Cardiac fibroblast (primary cell): ENCODE measurements around the gene RERE.
A peak's percentile ranks its signal among the peaks of the same experiment; 100 is the strongest.

ENCODE experiments used
- DNase-seq, 2 donors: peaks; one replicate each; pipeline versions ENCODE4 v3.0.0 to v3.0.0-alpha.2; 2010; ENCODE audit warnings: low read depth in 2 of 2
- H3K4me3 ChIP-seq, 2 donors: replicated peaks in 1 of 2; 1 replicate in 1 of 2; 2 replicates in 1 of 2; pipeline ENCODE4 v1.5.1; 2011; ENCODE audit warnings: low read depth in 2 of 2, low read length in 2 of 2, mild to moderate bottlenecking in 2 of 2, moderate library complexity in 1 of 2
- TF ChIP-seq, protein P1 (sequence below): IDR thresholded peaks from one replicate; pipeline ENCODE4 v1.5.1; 2011; ENCODE audit warnings: low read depth, mild to moderate bottlenecking, low read length, inconsistent platforms

Gene RERE

DNA sequence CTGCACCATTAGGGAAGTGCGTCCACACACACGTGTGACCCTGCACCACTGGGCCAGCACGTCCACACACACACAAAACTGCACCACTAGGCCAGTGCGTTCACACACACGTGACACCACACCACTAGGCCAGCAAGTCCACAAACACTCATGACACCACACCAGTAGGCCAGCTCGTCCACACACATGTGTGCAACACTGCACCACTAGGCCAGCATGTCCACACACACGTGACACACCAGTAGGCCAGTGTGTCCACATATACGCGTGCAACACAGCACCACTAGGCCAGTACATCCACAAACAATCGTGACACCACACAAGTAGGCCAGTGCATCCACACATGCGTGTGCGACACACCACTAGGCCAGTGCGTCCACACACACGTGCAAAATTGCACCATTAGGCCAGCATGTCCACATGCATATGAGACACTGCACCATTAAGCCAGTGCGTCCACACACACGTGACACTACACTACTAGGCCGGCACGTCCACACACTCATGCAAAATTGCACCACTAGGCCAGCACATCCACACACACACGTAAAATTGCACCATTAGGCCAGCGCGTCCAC lies 264.5 kb downstream of the RERE start:
- TF ChIP-seq, protein P1, sequence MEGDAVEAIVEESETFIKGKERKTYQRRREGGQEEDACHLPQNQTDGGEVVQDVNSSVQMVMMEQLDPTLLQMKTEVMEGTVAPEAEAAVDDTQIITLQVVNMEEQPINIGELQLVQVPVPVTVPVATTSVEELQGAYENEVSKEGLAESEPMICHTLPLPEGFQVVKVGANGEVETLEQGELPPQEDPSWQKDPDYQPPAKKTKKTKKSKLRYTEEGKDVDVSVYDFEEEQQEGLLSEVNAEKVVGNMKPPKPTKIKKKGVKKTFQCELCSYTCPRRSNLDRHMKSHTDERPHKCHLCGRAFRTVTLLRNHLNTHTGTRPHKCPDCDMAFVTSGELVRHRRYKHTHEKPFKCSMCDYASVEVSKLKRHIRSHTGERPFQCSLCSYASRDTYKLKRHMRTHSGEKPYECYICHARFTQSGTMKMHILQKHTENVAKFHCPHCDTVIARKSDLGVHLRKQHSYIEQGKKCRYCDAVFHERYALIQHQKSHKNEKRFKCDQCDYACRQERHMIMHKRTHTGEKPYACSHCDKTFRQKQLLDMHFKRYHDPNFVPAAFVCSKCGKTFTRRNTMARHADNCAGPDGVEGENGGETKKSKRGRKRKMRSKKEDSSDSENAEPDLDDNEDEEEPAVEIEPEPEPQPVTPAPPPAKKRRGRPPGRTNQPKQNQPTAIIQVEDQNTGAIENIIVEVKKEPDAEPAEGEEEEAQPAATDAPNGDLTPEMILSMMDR = no peak
- no peak overlapping the region for H3K4me3 ChIP-seq
- DNase-seq = no peak

DNA sequence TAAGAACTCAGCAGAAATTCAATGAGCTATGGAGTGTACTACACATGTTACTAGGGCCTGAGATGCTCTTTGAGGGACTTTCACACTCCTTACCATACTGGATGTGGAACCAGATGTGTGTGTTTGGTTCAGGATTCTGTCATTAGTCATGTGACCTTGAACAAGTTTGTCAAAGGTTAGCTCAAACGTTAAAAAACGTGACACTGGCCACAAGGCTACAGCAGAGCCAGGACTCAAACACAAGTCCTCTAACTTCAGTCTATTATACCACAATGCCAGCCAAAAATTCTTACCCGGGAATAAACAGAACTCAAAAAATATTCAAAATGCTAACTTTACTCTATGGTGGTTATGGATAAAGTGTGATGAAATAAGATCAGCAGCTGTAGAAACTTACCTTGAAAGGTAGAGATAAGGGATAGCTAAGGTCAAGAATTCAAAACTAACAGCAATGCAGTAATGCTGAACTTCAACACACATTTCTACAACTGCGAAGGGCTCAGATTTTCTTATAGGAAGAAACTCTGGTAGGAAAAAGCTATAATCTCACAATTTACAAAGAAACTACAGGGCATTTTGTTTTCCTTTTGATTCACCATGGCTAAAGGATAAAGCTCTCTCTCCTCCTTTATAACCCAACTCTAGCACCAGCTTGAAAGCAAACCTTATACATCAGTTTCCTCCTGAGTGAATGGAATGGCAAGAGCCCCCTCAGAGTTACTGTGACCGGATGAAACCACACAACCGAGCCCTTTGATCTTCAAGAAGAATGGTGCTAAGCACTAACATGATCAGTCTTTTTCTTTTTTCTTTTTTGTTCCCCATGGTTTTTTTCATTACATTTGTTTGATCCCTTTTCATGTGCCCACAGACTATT lies 265.6 kb downstream of the RERE start:
- no peak for DNase-seq
- no peak overlapping the region for H3K4me3 ChIP-seq
- TF ChIP-seq, protein P1 = no peak

GRCh38 chr1:8551057-8551456 lies 266.4 kb downstream of the RERE start:
- no peak for DNase-seq
- no peak overlapping the region for H3K4me3 ChIP-seq
- TF ChIP-seq, protein P1 = no peak

DNA sequence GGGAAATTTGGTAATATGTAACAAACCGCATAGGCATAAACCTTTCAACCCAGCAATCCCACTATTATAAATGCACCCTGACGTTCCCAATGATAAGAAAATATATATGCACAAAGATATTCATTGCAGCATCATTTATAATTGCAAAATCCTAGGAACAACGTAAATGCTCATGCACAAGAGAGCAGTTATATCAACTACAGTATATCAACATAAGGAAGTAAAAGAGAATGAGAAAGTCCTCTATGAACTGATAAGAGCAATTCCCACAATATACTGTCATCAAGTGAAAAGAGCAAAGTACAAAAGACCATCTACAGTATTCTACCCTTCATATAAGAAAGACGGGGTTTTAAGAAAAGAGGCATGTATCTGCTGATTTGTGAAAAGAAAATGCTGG lies 269.6 kb downstream of the RERE start:
- DNase-seq = no peak
- no peak overlapping the region for H3K4me3 ChIP-seq
- TF ChIP-seq, protein P1 = no peak

GRCh38 chr1:8545078-8545477 lies 272.4 kb downstream of the RERE start:
- TF ChIP-seq, protein P1 = no peak
- DNase-seq = peak in 1 of 2 donors; percentile 30
- no peak overlapping the region for H3K4me3 ChIP-seq

DNA sequence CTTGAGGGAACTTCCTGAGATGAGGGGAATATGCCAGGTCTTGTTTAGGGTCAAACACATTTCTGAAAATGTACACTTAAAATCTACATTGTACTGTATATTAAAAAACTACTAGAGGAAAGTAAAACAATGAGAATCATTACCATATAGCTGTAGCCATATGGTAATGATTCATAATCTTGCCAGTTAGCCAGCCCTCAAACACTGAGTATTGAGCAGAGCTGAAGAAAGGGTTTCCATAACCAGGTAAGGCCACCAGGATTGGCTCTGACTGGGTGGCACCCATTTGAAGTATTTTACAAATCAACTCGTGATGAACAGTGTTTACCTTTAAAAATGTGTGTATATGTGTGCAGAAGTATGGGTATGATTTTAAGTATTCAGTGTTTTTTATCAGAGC lies 272.8 kb downstream of the RERE start:
- no peak overlapping the region for H3K4me3 ChIP-seq
- TF ChIP-seq, protein P1 = no peak
- no peak for DNase-seq

GRCh38 chr1:8543965-8544364 lies 273.5 kb downstream of the RERE start:
- no peak overlapping the region for H3K4me3 ChIP-seq
- DNase-seq = no peak
- TF ChIP-seq, protein P1 = no peak
